Glomerular endothelial cell (primary cell): Measurements from ENCODE around the gene XKRX. TPM values are rescaled to one million over a fixed set of nuclear protein-coding genes. Genes with fewer than 3 reads are reported as not detected.

ENCODE experiments used
- DNase-seq: peaks from one replicate; pipeline ENCODE4 v3.0.0-alpha.2; 2011; ENCODE audit warnings: low read depth, low spot score; ENCODE audit errors: extremely low read depth
- total RNA-seq: library from RNA; depleted of rRNA; stranded (reverse); fragments of >200 nt; gene quantifications from 2 replicates; pipeline ENCODE4 v1.2.3, GENCODE V29; 2015

The XKRX gene
- total RNA-seq, 1 donor from 2014 or later = 0.23 TPM

- no peak for DNase-seq
Observed at GRCh38 chrX:100904433-100904832, 24.3 kb downstream of the XKRX start.

- no peak for DNase-seq
Observed at GRCh38 chrX:100895365-100896075, 33.2 kb downstream of the XKRX start.

GRCh38 chrX:100883654-100884053 is 45.1 kb downstream of the XKRX start:
- DNase-seq = no peak

GRCh38 chrX:100880368-100880767 is 48.3 kb downstream of the XKRX start:
- DNase-seq = no peak

GRCh38 chrX:100874325-100874724 is 54.4 kb downstream of the XKRX start, which contains the start of gene NOX1:
NOX1 (minus strand) TSS chrX:100874359; CDS start chrX:100874139, 220 bp downstream.
- DNase-seq = no peak

- DNase-seq = no peak
Observed at GRCh38 chrX:100871594-100872560, 56.8 kb downstream of the XKRX start.

GRCh38 chrX:100870527-100870926 is 58.2 kb downstream of the XKRX start:
- no peak for DNase-seq

GRCh38 chrX:100868273-100868672 is 60.4 kb downstream of the XKRX start:
- DNase-seq = no peak

GRCh38 chrX:100864657-100865391 is 63.9 kb downstream of the XKRX start:
- no peak for DNase-seq

Other genes with a start within 250 kb of the XKRX start
- 10.5 and 24.0 TPM in 2 replicates for gene SYTL4, start 196.8 kb downstream of the XKRX start, total RNA-seq
- gene CSTF2, start 108.5 kb downstream of the XKRX start, total RNA-seq = 17.9 and 23.5 TPM in 2 replicates
- not detected in 2 replicates for gene NOX1, start 54.6 kb downstream of the XKRX start, total RNA-seq
- not detected in 2 replicates for gene ARL13A, start 40.8 kb upstream of the XKRX start, total RNA-seq
- 9.5 and 17.6 TPM in 2 replicates for gene TRMT2B, start 123.2 kb upstream of the XKRX start, total RNA-seq
- gene TMEM35A, start 150.0 kb upstream of the XKRX start, total RNA-seq = 4.7 and 8.1 TPM in 2 replicates
- 3.4 and 5.0 TPM in 2 replicates for gene CENPI, start 169.3 kb upstream of the XKRX start, total RNA-seq